Activated gamma-delta T cell (primary cell): ENCODE data around the gene PHRF1.

Experiments
- DNase-seq: peaks from one replicate; lab custom pipeline; 2025; lab: John Stamatoyannopoulos, UW
- total RNA-seq, 2 donors: gene quantifications; one replicate each; lab custom pipeline; 2026; lab: John Stamatoyannopoulos, UW

The PHRF1 gene, protein sequence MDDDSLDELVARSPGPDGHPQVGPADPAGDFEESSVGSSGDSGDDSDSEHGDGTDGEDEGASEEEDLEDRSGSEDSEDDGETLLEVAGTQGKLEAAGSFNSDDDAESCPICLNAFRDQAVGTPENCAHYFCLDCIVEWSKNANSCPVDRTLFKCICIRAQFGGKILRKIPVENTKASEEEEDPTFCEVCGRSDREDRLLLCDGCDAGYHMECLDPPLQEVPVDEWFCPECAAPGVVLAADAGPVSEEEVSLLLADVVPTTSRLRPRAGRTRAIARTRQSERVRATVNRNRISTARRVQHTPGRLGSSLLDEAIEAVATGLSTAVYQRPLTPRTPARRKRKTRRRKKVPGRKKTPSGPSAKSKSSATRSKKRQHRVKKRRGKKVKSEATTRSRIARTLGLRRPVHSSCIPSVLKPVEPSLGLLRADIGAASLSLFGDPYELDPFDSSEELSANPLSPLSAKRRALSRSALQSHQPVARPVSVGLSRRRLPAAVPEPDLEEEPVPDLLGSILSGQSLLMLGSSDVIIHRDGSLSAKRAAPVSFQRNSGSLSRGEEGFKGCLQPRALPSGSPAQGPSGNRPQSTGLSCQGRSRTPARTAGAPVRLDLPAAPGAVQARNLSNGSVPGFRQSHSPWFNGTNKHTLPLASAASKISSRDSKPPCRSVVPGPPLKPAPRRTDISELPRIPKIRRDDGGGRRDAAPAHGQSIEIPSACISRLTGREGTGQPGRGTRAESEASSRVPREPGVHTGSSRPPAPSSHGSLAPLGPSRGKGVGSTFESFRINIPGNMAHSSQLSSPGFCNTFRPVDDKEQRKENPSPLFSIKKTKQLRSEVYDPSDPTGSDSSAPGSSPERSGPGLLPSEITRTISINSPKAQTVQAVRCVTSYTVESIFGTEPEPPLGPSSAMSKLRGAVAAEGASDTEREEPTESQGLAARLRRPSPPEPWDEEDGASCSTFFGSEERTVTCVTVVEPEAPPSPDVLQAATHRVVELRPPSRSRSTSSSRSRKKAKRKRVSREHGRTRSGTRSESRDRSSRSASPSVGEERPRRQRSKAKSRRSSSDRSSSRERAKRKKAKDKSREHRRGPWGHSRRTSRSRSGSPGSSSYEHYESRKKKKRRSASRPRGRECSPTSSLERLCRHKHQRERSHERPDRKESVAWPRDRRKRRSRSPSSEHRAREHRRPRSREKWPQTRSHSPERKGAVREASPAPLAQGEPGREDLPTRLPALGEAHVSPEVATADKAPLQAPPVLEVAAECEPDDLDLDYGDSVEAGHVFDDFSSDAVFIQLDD (N-terminal part only)
- 180 to 181 reads per million in 2 donors for total RNA-seq

DNA sequence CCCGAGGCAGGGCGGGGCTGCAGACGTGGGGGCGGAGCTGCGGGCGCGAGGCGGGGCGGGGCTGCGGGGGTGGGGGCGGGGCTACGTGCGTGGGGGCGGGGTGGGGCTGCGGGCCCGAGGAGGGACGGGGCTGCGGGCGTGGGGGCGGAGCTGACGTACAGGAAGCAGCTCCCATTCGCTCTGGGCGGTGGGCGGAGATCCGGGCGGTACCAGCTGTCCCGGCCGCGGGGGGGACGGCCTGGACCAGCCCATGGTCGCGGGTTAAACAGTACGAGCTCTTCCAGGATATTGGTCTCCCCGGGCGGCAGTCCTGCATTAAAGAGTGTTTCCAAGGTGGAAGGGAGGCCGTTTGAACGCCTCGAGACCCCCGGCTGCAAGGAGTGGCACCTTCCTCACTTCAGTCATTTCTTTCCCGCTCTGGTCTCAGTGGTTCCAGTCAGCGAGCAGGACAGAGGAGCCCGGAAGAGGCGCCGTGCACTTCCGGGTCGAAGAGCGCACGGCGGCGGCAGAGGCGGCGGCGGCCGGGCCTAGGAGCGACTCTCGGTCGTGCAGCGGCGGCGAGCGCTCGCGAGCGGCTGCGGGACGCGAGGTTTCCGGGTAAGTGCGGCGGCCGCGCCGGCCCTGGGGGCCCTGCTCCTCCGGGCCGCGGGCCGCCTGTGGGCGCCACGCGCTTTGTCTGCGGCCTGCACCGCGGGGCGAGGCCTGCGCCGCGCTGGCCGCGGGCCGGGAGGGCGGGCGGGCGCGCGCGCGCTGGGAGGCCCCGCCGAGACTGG, at the start of gene PHRF1:
Gene PHRF1, plus strand, starts transcription at position 475 of the 773 bp plus-strand sequence. CDS start 5,043 bp downstream, outside the sequence.
- DNase-seq, result peak; percentile 93

DNA sequence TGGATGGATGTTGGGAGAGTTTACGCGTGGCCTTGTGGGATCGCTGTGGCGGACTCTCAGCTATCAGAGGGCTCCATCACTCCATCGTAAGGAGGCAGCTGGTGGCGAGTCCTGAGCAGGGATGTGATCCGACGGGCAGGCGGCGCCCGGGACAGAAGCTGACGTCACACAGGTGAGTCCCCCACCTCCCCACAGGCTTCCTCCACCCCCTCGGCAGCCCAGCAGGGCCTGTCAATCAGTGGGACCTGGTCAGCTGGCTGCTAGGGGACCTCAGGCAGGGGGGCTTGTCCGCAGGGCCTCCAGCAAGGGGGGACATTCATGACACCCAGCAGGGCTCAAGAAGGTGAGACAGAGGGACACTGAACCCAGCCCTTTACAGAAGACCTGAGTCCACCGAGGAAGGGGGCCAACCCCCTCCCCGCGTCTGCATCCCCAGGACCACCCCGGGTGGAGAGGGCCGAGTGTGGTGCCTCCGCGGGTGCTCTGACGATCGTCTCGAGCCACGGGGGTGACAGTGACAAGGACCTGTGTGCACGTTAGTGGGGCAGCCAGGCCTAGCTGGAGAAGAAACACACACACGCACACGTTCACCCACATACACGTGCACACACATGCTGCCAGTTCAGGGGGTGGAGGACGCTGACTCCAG, 48.0 kb upstream of the PHRF1 start:
- DNase-seq, result no peak

DNA sequence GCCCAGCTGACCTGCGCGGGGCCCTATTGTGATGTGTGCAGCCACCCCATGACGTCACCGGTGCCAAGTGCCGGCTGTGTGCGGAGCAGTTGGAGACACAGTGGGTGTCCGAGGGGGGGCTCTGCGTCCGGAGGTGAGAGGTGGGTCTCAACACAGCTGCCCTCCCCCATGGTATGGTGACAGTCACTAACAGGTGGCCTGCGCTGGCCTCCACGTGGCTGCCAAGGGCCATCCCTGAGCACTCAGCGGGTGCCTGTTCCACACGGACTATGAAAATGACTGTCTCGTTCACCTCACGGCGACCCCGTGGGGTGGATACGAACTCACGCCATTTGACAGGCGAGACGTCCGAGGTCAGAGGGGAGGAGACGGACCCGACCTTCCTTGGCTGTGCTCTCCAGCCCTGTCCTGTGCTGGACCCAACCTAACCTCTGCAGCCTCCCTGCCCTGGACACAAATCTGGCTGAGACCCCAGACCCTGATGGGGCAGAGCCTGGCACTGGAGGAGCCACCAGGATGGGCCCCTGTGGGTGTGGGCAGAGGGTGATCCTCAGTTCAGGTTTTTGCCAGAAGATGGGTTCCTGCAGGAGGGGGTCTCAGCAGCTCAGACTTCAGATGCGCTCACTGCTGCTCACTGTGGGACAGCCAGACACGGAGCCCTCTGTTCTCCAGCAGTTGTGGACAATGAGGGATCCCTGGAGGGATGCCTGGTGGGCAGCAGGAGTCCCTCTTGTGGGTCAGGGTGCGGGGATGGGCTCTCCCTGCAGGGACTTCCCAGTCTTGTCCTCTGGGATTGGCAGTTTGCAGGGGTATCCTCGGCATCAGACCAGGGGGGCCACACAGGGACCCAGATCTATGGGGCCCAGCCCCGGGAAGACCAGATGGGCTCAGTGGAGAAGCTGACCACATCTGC, 47.2 kb upstream of the PHRF1 start:
- no peak for DNase-seq

DNA sequence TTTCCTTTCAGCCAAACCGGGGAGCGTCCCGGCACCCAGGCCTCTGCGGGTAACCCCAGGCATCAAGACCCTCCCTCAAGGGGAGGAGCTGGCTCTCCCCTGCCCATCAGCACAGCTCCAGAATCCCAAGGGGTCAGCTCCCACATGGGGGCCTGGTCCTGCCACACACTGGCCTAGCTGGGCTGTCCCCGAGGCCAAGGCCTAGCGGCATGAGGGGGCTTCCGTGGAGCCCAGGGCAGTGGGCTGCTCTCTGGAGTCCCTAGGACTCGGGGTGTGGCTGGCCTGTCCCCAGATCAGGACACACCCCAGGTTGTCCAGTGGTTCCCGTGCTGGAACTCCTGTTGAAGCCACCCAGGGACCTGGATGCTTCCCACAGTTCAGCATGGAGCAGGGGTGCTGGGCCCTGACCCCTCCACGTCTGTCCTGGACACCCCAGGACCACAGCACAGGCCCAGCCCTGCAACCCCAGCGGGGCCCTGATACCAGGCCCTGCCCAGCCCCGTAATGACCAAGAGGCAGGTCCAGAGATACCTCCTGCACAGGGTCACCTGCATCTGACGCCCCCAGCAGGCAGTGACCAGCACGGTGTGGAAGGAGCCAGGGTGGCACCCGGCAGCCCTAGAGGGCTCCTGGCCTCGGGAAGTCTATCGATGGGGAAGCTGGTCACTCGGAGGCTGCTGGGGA, 46.4 kb upstream of the PHRF1 start:
- no peak for DNase-seq

DNA sequence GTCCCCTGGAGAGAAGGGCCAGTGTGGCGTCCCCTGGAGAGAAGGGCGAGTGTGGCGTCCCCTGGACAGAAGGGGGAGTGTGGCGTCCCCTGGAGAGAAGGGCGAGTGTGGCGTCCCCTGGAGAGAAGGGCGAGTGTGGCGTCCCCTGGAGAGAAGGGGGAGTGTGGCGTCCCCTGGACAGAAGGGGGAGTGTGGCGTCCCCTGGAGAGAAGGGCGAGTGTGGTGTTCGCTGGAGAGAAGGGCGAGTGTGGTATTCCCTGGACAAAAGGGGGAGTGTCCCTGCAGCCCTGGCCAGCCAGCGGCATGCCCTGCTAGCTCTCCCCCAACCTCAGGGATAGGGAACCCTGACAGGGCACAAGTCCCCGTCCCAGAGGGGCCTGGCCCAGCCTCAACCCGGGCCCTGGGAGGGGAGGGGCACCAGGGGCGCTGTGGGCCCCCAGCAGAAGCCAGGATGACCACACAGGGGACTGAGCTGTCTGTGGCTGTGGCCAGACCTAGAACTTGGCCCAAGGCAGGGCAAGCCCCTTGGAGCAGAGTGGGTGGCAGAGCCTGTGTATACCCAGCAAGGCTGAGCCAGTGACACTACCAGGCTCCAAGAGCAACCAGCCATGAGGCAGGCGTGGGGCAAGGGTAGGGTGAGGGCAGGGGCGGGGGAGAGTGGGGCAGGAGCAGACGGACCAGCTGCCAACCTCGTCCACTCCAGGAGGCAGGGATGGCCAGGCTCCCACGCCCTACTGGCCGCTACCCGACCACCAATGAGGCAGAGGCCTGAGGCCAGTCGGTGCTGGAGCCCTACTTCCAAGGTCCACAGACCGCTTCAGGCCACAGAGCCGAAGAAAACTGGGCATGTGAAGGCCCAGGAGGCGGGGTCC, 45.1 kb upstream of the PHRF1 start:
- no peak for DNase-seq

DNA sequence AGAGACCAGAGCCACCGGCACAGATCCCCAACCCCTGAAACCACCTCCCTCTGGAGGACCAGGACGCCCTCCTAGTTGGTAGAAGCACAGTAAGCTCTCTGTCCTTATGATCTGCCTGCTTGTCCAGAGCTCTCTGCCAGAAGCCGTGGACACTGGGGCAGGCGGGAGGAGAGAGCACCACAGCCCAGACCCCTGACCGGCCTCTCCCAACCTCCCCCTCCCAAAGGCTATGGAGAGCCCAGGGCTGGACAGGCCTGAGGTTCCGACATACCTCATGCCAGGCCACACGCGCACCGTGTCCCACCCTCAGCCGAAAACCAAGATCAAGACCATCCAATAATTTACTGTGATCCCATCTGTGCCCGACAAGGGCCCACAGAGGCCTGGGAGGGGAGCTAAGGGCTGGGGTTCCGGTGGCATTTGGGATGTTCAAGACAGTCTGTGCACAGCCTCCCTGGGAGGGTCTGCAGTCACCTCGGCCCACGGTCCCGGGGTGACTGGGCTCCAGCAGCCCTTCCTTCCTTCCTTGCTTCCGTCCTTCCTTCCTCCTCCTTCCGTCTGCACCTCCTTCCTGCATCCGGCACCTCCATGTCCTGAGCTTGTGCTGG, 44.2 kb upstream of the PHRF1 start:
- no peak for DNase-seq

DNA sequence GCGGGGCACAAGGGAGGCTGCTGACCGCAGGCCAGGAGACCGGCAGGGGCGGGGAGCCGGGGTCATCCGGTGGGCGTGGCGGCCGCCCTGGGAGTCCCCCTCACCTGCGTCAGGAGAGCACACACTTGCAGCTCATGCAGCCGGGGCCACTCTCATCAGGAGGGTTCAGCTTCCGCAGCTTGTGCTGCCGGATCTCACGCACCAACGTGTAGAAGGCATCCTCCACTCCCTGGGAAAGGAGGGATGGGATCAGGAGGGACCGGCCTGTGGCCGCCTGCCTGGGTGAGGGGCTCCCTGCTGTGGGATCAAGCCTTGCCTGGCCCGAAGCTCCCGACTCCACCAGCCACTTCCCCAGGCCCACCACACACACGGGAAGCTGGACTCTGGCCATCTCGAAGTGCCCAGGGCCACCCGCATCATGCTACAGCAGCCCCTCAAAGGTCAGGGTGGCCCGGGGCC, 43.7 kb upstream of the PHRF1 start:
- no peak for DNase-seq

DNA sequence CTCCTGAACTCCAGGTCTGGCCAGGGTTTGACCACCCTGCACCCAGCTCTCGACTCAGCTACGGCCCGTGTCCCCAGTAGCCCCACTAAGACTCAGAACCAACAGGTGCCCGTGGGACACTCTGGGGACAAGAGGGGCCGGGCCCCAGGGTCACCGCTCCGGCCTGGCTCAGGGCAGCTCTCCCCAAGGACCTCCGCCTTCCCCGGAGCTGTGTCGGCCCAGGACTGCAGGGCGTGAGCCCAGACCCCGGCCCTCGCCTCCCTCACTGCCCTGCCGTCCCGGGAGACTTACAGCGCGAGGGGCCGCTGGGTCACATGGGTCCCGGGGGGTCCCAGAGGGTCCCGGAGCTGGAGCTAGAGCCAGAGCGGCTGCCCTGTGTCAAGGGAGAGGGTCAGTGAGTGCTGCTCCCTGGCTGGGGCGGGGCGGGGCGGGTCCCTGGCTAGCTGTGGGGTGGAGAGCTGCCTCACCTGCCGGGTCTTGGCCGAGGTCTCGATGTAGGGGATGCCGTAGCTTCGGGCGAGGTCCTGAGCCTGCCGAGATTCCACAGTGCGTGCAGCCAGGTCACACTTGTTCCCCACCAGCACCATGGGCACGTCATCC, 43.2 kb upstream of the PHRF1 start:
- no peak for DNase-seq

DNA sequence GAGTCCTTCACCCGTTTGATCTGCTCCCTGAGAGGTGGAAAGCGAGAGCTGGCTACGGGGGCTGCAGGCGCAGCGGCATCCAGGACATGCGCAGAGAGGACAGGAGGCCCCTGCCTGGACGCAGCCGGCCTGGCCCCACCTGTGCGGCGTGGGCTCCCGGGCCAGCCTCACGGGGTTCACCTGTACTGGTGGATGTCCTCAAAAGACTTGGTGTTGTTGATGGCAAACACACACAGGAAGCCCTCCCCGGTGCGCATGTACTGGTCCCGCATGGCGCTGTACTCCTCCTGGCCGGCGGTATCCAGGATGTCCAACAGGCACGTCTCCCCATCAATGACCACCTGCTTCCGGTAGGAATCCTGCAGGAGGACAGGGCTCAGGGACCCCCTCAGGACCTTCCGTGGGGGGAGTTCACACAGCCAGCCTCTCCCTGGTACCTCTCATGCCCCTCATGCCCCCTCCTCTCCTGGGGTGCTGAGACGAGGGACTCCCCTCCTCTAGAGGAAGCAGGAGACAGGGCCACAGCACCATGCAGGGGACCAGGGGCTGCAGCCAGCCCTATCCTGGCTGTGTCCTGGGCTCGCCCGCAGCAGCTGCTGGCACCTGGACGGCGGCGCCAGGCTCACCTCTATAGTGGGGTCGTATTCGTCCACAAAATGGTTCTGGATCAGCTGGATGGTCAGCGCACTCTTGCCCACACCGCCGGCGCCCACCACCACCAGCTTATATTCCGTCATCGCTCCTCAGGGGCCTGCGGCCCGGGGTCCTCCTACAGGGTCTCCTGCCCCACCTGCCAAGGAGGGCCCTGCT, 42.5 kb upstream of the PHRF1 start:
- DNase-seq, result no peak

DNA sequence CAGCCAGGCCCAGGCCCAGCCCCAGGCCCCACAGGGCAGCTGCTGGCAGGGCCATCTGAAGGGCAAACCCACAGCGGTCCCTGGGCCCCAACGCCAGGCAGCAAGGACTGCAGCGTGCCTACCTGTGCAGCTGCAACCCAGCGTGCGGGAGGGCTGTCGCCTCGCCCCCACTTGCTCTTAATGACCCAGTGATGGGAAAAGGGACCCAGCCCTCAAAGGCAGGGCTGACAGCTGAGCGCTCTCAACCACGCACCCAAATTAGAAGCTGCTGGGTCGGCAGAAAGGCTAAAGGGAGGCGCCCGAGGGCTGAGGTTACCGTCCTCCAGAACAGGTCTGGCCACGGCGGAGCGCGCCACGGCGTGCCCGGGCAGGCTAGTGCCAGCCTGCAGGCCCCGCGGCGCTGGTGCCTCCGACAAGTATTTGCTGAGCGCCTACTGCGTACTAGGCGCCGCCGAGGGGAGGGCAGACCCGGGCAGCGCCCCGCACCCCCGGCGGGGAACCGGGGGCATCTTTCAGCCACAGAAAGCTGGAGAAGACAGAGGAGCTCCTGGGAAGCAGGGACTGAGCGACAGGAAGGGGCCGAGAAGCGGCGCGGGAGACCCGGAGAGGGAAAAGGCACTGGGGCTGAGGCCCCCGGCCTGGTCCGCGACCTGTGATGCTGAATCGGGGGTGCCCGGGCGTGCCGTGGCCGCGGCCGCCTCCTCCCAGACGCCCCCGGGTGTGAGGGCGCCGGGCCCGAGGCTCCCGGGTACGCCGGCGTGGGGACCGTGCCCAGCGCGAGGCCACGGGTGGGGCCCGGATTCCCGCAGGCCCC, 41.7 kb upstream of the PHRF1 start:
- DNase-seq, result no peak

DNA sequence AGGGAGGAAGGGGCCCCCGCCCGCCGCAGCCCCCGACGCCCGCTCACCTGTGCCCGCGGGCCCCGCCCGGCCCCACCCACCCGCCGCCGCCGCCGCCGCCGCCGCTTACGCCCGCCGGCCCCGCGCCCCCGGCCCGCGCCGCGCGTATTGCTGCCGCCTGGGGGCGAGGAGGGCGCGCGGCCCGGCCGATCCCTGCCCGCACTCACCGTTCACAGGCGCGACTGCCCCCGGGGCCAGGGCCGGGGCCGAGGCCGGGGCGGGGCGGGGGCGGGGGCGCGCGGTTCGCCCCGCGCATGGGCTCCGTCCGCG, 41.1 kb upstream of the PHRF1 start:
- no peak for DNase-seq

DNA sequence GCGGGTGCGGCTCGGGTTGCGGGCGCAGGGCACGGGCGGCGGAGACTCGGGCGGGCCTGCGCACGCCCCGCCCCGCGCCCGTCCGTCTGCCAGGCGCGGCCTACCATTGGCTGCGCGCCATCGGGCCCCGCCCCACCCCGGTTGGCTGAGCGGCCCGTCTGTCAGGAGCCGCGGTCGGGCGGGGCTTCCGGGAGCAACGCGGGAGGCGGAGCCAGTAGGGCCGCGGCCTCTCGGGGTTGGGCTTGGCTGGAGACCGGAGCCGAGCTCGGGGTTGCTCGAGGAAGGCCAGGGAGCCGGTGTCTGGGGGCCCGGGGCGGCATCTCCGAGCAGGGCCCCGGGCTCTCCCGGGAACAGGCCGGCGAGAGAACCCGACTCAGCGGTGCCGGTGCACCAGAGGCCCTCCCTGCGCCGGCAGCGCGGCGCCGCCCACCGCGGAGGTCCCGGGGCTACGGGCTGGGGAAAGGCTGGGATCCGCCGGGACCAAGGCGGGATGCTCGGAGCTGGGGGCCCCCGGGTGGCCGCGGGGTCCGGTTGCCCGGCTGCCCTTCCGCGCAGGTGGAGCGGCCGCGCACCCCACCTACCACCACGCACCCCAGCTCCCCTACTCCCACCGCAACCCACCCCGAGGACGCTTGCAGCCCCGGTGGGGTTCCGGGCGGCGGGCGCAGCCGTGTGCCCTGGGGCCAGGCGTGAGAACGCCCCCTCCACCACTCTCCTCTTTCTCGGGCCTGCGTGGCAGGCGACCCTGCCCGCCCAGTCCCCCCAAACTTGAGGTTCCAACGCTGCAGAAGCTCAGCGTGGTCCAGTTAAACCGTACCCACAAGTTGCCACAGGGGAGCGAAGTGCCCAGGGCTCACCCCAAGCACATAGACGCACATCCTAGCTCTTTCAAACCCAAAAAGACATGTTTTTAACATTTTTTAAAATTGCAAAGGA, 40.5 kb upstream of the PHRF1 start, which contains the start of gene HRAS:
Gene HRAS, minus strand, starts transcription at position 58 of the 936 bp plus-strand sequence.
- peak; percentile 95 for DNase-seq

DNA sequence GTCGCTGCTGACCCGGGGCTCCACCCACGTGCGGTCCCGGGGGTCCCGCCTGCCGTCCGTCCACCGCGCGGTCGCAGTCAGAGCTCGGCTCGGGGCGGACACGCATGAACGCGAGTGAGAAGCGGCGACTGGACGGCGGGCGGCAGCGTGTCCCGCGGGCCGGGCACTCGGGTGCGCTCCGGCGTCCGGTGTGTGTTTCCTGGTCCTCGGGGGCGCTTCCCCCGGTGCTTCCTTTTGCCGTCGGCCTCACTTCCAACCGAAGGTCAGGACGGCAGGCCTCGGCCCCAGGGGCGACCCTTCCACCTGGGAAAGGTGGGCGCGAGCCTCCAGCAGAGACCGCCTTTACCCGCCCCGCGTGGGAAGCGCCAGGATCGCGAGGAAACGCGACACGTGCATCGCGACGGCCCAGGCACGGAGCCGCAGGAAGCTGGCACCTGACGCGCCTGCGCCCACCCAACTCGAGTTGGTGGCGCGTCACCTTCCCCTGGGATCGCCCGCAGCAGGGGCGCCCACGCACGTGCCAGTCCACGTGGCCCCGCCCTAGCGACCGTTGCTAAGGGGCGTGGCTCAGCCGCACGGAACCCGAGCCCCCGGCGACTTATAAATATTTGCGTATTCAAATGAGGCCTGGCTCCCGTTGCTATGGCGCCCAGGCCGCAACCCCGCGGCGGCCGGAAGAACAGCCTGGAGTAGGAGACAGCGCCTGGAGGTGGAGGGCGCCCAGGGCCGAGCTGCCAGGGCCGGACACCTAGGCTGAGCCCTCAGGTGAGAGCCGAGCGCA, 39.2 kb upstream of the PHRF1 start, which contains the start of gene LRRC56:
Gene LRRC56, plus strand, starts transcription at position 687 of the 781 bp plus-strand sequence. CDS start 3,158 bp downstream, outside the sequence.
- DNase-seq, result peak; percentile 92
